ENCODE results near the gene MVB12B.

Gene MVB12B

DNA sequence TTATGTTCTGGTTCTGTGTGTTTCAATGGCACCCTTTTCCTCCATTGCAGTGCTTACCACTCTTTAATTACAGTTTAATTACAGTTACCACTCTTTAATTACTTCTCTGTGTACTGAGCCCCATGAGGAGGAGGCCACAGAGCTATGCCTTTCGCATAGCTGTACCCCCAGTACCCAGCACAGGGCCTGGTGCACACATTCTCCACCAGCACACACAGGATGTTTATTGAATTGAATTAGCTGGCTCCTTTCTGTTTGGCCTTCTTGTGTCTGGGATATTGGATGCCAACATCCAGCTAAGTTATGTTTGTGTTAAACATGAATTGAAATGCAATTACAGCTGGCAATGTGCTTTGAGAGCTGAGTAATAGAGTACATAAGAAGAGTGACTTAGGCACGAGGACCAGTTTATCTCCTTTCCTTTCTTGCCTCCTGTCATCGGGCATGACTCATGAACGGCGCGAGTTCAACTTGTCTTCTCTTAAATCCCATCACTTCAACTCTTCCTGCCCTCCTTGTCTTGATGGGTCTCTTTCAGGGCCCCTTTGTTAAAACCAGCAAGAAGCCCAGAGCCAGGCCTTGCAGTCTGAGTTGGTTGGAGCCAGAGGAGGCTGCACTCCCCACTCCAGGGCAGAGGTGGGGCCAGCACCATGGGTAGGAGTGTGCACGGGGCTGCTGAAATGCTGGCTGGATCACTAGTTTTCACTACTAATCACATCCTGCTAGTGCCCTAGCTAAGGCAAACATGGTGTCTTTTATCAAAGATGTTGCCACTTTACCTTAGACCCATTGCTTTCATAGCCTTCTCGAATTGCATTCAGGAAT lies 37.4 kb downstream of the MVB12B start:
- no peak for DNase-seq (ENCODE audit: low read depth in 2 of 2)

DNA sequence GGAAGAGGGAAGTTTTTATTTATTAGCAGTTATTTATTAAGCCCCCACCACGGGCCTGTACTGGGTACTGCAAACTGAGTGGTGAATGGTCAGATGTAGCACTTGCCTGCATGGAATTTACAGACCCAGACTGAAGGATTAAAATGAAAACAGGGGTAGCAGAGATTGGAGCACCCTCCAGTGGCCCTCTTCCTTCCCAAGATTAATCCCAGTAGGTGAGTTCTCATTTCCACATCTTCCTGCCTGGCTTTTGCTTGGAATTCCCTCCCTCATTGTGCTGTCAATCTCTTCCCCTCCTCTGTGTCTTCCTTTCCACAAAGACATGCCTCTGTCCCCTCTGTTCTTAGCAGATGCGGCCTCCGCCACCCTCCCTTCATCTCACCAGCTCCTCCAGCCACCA lies 39.2 kb downstream of the MVB12B start:
- no peak for DNase-seq (ENCODE audit: low read depth in 2 of 2)

DNA sequence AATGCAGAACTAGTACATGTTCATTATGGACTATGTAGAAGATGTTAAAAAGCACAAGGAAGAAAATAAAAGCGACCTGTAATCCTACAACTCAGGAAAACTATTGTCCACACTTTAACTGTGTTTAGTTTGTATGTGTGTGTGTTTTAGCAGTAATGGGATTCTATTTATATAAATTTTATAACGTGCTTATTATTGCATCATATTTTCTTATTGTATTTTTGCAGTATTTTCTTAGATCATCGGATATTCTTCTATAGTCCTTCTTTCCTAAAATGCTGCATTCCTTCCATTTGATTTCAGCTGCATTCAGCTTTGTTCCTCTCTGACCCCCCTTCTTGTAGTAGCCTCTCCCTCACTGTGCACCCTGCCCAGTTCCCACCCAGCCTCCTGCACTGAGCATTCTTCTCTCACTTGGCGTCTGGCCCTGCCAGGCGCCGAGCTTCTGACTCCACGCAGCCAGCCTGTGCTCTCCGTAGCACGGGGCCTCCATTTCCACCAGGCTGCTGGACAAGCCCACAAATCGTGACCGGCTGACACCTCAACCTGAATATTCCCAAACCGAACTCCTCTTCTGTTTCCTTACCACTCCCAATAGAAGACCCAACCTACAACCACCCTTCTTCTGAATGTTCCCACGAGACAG lies 39.9 kb downstream of the MVB12B start:
- no peak for DNase-seq (ENCODE audit: low read depth in 2 of 2)

DNA sequence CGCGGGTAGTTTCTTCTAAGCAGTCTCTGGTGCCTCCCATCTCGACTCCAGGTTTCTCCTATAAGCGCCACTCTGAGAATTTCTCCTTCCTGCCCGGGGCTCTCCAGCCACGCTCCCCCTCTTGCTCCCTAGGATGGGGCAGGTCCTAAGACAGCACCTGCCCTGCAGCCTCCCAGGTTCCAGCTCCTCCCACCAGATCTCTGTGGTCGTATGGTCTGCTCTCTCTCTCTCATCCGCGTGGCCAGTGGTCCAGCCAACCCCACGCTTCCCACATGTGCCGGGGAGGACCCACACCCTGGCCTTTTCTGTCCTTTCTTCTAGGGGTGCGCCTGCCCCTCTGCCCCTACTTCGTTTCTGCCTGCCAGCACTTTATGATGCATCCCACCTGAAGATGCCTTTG lies 40.5 kb downstream of the MVB12B start:
- no peak for DNase-seq (ENCODE audit: low read depth in 2 of 2)

DNA sequence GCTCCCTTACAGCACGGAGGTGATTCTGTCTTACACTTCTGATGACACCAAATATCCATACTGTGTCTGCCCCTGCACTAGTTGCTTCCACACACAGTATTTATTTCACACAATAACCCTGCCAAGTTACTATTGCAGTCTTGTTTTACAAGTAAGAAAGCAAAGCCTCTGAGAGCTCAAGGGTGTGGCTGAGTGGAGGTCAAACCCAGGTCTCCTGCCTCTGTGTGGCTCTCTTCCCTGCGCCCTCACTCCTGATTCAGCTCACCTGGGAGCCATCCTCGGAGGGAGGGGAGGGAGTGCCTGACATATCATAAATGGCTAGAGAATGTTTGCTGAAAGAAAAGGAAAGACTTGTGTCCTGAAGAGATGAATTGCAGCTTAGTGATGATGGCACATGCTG lies 41.0 kb downstream of the MVB12B start:
- DNase-seq (ENCODE audit: low read depth in 2 of 2) = no peak

- DNase-seq (ENCODE audit: low read depth in 2 of 2) = no peak
These were observed 41.4 kb downstream of the MVB12B start for GRCh38 chr9:126368020-126368419.

DNA sequence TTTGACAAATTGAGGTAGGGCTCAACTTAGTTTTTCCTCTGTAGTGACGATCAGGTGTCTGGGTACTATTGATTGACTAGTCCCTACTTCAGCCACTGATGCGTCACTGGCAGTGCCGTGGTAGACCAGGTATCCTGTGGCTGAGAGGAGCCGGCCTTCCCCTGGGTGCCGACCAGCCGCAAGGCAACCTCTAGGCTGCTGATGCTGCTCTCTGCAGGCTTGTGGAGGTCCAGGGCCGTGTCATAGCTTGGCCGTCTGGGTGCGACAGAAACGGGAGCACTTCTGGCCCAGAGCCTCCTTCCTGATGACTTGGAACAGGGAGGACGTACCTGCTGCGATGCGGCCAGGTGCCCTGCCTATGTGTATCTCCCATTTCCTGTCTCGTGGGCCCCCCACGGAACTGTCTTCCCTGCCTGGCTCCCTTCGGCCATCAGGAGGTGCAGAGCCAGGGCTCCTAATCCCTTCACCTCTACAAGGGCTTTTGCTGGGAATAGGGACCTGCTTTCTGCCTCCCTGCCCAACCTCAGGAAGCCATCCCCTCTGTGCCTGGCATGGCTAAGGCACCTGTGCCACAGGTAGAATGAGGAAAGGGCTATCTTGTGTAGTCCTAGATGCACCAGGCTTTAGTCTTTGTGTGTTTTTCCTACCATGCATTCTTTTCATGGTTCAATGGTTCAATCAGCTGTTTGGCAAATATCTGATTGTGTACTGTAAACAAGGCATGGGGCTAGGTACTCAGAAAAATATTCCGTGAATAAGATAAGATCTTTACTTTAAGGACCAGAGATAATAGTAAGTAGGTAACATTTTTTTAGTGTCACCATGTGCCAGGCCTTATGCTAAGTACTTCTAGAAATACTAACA lies 44.6 kb downstream of the MVB12B start:
- no peak for DNase-seq (ENCODE audit: low read depth in 2 of 2)

DNA sequence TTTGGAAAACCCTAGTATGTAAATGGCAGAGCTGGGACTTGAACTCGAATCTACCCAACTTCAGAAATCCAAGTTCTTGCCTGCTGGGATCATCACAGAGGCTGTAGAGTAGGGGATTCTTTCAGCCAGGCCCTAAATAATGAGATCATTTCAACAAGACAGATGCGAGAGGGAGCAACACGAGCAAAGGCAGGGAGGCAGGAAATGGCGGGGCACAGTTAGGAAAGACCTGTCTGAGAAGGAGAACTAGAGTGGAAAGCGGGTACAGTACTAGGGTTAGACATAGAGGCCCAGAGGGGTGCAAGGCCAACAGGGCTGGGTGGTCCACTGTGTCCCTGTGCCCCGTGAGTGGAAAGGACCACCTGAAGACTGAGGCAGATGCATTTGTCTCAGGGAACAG lies 46.1 kb downstream of the MVB12B start:
- no peak for DNase-seq (ENCODE audit: low read depth in 2 of 2)

- DNase-seq (ENCODE audit: low read depth in 2 of 2) = peak; percentile 21 to 29
These were observed 46.6 kb downstream of the MVB12B start for GRCh38 chr9:126373241-126373640.

DNA sequence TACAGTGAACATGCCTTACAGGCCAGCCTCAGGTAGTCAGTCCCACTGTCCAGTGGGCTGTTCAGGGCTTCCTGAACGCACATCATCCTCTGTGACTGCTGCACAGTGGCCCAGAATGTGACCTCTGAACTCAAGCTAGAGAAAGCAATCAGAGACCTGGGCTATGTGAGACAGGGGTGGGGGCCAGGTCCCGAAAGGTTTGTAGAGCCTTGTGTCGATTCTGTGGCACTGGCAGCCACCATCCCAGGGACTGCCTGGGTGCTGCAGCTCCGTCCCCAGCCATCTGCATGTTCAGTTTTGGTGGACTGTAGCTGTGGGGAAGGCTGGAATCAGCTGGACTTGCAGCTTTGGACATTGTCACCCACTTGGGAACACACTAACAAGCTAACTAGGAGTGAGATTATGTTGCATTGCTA lies 47.7 kb downstream of the MVB12B start:
- DNase-seq (ENCODE audit: low read depth in 2 of 2) = no peak

- DNase-seq (ENCODE audit: low read depth in 2 of 2) = peak in 1 of 2 experiments; percentile 17
These were observed 48.8 kb downstream of the MVB12B start for GRCh38 chr9:126375386-126375785.

- DNase-seq (ENCODE audit: low read depth in 2 of 2) = no peak
These were observed 49.9 kb downstream of the MVB12B start for GRCh38 chr9:126376311-126377175.

DNA sequence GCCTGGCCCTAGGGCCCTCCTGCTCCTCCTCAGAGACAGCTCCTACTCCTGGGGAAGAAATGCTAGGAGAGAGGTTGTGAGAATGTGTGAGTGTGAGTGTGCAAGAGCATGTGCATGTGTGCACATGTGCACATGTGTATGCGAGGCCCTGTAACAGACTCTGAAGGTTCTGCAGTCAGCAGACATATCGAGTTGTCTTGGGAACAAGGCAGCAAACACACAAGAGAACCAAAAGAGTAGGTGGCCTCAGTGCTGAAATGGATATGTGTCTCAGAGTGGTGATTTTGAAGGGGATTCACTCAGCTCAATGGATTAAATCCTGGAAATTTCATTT lies 50.5 kb downstream of the MVB12B start:
- DNase-seq (ENCODE audit: low read depth in 2 of 2) = no peak

- DNase-seq (ENCODE audit: low read depth in 2 of 2) = no peak
These were observed 50.9 kb downstream of the MVB12B start for GRCh38 chr9:126377536-126377935.

DNA sequence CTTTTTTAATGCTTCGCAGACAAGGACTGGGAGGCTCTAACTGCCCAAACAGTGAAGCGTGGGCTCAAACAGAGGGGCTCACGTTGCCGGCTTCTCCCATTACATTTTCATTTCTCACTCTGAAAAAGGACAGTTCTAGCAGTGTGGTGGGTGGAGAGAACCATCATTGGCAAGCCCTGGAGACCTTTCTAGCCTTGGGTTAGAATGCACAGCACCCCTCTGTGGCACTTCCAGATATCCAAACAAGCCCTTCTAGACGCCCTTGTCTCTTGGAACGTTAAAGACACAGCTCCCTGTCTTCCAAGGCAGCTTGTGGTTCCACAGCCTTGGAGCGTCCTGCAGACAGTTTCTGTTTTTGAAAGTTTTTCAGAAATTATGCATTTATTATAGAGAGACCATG lies 52.1 kb downstream of the MVB12B start:
- no peak for DNase-seq (ENCODE audit: low read depth in 2 of 2)

- DNase-seq (ENCODE audit: low read depth in 2 of 2) = no peak
These were observed 53.2 kb downstream of the MVB12B start for GRCh38 chr9:126379661-126380360.

DNA sequence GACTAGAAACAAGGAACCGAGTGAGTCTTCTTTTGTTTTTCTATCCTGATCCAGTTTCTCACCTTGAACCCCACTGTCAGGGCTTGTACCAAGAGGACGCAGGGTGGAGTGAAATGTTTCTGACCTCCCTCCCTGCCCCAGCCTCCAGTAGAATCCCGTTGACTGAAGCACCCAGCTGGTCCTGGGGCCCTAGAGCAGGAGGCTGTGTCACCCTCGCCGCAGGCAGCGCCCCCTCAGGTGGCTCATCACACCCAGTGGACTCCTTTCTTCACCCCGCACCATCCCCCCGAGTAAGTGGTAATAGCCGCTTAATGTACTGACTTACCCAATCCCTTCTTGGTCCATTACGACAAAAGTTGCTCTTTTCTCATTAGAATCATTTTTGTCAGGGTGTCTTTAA lies 53.8 kb downstream of the MVB12B start:
- DNase-seq (ENCODE audit: low read depth in 2 of 2) = no peak

- DNase-seq (ENCODE audit: low read depth in 2 of 2) = no peak
These were observed 54.6 kb downstream of the MVB12B start for GRCh38 chr9:126381195-126381594.

DNA sequence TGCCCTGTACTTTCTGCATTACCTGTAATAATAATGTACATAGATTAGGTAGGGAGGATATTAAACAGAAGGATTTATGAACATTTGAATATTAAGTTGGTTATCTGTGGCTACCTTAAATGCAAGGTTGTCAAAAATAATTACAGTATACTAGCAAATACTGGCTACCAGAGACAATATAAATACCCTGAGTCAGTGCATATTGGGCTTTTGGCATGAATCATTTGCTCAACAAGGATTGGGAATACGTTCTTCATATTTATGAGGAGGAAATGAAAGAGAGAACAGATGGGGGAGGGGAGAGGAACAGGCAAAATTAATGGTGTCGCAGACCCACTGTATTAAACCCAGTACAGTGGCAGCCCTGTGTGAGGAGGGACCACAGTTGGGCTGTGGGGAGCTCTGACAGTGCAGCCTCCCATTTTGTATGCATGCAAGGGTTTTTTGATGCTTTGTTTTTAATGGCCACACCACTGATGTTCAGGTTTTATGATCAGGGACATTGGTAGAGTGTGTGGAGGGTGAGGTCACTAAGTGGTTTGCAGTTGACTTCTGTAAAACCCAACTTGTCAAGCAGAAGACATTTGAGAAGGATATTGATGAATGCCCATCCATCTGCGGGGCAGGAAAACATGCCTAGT lies 56.9 kb downstream of the MVB12B start:
- DNase-seq (ENCODE audit: low read depth in 2 of 2) = no peak

DNA sequence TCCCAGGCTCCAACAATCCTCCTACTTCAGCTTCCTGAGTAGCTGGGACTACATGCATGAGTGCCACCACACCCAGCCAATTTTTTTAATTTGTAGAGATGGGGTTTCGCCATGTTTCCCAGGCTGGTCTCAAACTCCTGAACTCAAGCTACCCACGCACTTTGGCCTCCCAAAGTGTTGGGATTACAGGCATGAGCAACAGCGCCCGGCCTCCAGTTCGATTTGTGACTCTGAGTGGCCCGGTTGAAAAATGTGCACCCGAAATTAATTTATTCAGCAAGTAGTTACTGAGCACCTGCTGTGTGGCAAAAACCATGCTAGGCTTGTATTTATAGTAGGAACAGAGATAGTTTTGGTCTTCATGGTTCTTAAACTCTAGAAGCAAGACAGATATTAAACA lies 58.3 kb downstream of the MVB12B start:
- no peak for DNase-seq (ENCODE audit: low read depth in 2 of 2)

- no peak for DNase-seq (ENCODE audit: low read depth in 2 of 2)
These were observed 59.5 kb downstream of the MVB12B start for GRCh38 chr9:126386088-126386487.
